OCI-LY3 (cell line): ENCODE measurements around the gene TOMM40.

Experiments used
- H2AFZ ChIP-seq: fragments of 200-600, 300-600 bp; shearing (Covaris generic); 2 replicates; pipeline ENCODE4 v1.6.0; 2014; ENCODE audit warnings: antibody characterized with exemption, low read depth, low read length
- H3K27ac ChIP-seq: fragments of 200-600, 300-600 bp; sonication (generic); 2 replicates; pipeline ENCODE4 v1.5.1; 2014; ENCODE audit warnings: mild to moderate bottlenecking, low read length, moderate library complexity, mixed read lengths
- H3K27me3 ChIP-seq: fragments of 200-600, 300-600 bp; sonication (generic); 2 replicates; pipeline ENCODE4 v1.6.1; 2014; ENCODE audit warnings: low read depth, low read length, mixed read lengths
- H3K36me3 ChIP-seq: fragments of 200-600, 300-600 bp; sonication (generic); replicated peaks from 2 replicates; pipeline ENCODE3; 2014; ENCODE audit warnings: low read depth, low read length, mixed read lengths
- H3K4me1 ChIP-seq: fragments of 300-600, 200-600 bp; sonication (generic); 2 replicates; pipeline ENCODE4 v1.6.1; 2014; ENCODE audit warnings: low read length, mixed read lengths
- H3K4me2 ChIP-seq: fragments of 200-600, 300-600 bp; sonication (generic); 2 replicates; pipeline ENCODE4 v1.6.1; 2014; ENCODE audit warnings: low read length, mixed read lengths
- H3K4me3 ChIP-seq: fragments of 300-600, 200-600 bp; sonication (generic); 2 replicates; pipeline ENCODE4 v1.5.1; 2014; ENCODE audit warnings: antibody characterized with exemption, mild to moderate bottlenecking, low read length, moderate library complexity
- H3K79me2 ChIP-seq: fragments of 300-600, 200-600 bp; shearing (Covaris generic); 2 replicates; pipeline ENCODE4 v1.6.1; 2014; ENCODE audit warnings: mild to moderate bottlenecking, low read length, mixed read lengths
- H3K9ac ChIP-seq: fragments of 300-600, 200-600 bp; shearing (Covaris generic); 2 replicates; pipeline ENCODE4 v1.6.0; 2014; ENCODE audit warnings: mild to moderate bottlenecking, low read length, moderate library complexity
- H3K9me3 ChIP-seq: fragments of 200-600, 300-600 bp; shearing (Covaris generic); 2 replicates; pipeline ENCODE4 v1.6.1; 2014; ENCODE audit warnings: low read length, mixed read lengths; ENCODE audit not compliant: insufficient read depth
- H4K20me1 ChIP-seq: fragments of 200-600, 300-600 bp; sonication (generic); 2 replicates; pipeline ENCODE4 v1.6.1; 2016; ENCODE audit warnings: low read length, mixed read lengths; ENCODE audit not compliant: insufficient read depth
- CTCF ChIP-seq: fragments of 200-600, 300-600 bp; sonication (generic); IDR thresholded peaks from 2 replicates; pipeline ENCODE4 v1.5.1; 2014; ENCODE audit warnings: antibody characterized with exemption, low read length, low read depth
- EZH2phosphoT487 ChIP-seq: fragments of 200-600 bp; shearing (Covaris generic); IDR thresholded peaks from 2 replicates; pipeline ENCODE4 v1.6.1; 2018; ENCODE audit warnings: antibody characterized with exemption, mixed run types, low read depth

The TOMM40 gene

GRCh38 chr19:44947041-44947581, 56.1 kb downstream of the TOMM40 start:
- Histone ChIP-seq H3K79me2 (no peaks in the 10 kb centered on the region), H3K36me3 (no peaks in the 10 kb centered on the region), H3K27ac (no peak overlapping the region), H3K9me3 (no peaks in the 10 kb centered on the region), H2AFZ (no peak overlapping the region), H3K4me2 (no peak overlapping the region), H3K4me3 (no peak overlapping the region), H3K4me1 (peaks cover 5% of the 10 kb centered on the region; the same call in 1 of the 2 replicates), H3K9ac (no peak overlapping the region), H3K27me3 (no peaks in the 10 kb centered on the region), H4K20me1 (no peaks in the 10 kb centered on the region)
- TF ChIP-seq CTCF: no peak
- no peak for TF ChIP-seq EZH2phosphoT487

GRCh38 chr19:44948237-44948636, 57.2 kb downstream of the TOMM40 start:
- no peaks in the 10 kb centered on the region for H3K36me3 ChIP-seq
- H3K4me2 ChIP-seq: no peak overlapping the region
- no peak overlapping the region for H3K4me3 ChIP-seq

GRCh38 chr19:44948763-44949374, 57.8 kb downstream of the TOMM40 start:
- no peaks in the 10 kb centered on the region for H3K9me3 ChIP-seq
- no peak overlapping the region for H3K27ac ChIP-seq
- peaks cover 6% of the 10 kb centered on the region for H3K4me1 ChIP-seq
- no peaks in the 10 kb centered on the region for H3K36me3 ChIP-seq
- no peak overlapping the region for H3K9ac ChIP-seq
- H3K27me3 ChIP-seq: no peaks in the 10 kb centered on the region
- H3K79me2 ChIP-seq: peaks cover 4% of the 10 kb centered on the region; the same call in 1 of the 2 replicates
- TF ChIP-seq EZH2phosphoT487: no peak
- no peak for TF ChIP-seq CTCF
- H3K4me2 ChIP-seq: no peak overlapping the region
- no peak overlapping the region for H2AFZ ChIP-seq
- no peak overlapping the region for H3K4me3 ChIP-seq
- H4K20me1 ChIP-seq: no peaks in the 10 kb centered on the region

More at GRCh38 chr19:44948237-44948636, 57.2 kb downstream of the TOMM40 start:
- H3K9me3 ChIP-seq: no peaks in the 10 kb centered on the region
- no peak overlapping the region for H2AFZ ChIP-seq
- no peaks in the 10 kb centered on the region for H4K20me1 ChIP-seq
- no peak for TF ChIP-seq CTCF
- no peak for TF ChIP-seq EZH2phosphoT487
- H3K27ac ChIP-seq: no peak overlapping the region
- no peaks in the 10 kb centered on the region for H3K27me3 ChIP-seq
- H3K4me1 ChIP-seq: peaks cover 5% of the 10 kb centered on the region; the same call in 1 of the 2 replicates
- no peak overlapping the region for H3K9ac ChIP-seq
- no peaks in the 10 kb centered on the region for H3K79me2 ChIP-seq

- H3K36me3 ChIP-seq: no peaks in the 10 kb centered on the region
- no peak overlapping the region for H3K9ac ChIP-seq
- peaks cover 6% of the 10 kb centered on the region for H3K4me1 ChIP-seq
- no peak for TF ChIP-seq CTCF
- TF ChIP-seq EZH2phosphoT487: no peak
- no peak overlapping the region for H2AFZ ChIP-seq
- H3K27ac ChIP-seq: no peak overlapping the region
- H4K20me1 ChIP-seq: no peaks in the 10 kb centered on the region
- peaks cover 11% of the 10 kb centered on the region; the same call in 1 of the 2 replicates for H3K79me2 ChIP-seq
- no peak overlapping the region for H3K4me3 ChIP-seq
- H3K9me3 ChIP-seq: no peaks in the 10 kb centered on the region
- H3K4me2 ChIP-seq: no peak overlapping the region
- H3K27me3 ChIP-seq: no peaks in the 10 kb centered on the region
Measured at GRCh38 chr19:44949550-44949949, 58.5 kb downstream of the TOMM40 start.
